G401.6 (cell line): ENCODE data around the gene ZBTB1.

Experiments
- FAIRE-seq: peaks from 2 replicates; lab custom pipeline; 2012; peaks lifted over from hg19 to GRCh38; lab: Jason Lieb, UNC

The ZBTB1 gene, protein sequence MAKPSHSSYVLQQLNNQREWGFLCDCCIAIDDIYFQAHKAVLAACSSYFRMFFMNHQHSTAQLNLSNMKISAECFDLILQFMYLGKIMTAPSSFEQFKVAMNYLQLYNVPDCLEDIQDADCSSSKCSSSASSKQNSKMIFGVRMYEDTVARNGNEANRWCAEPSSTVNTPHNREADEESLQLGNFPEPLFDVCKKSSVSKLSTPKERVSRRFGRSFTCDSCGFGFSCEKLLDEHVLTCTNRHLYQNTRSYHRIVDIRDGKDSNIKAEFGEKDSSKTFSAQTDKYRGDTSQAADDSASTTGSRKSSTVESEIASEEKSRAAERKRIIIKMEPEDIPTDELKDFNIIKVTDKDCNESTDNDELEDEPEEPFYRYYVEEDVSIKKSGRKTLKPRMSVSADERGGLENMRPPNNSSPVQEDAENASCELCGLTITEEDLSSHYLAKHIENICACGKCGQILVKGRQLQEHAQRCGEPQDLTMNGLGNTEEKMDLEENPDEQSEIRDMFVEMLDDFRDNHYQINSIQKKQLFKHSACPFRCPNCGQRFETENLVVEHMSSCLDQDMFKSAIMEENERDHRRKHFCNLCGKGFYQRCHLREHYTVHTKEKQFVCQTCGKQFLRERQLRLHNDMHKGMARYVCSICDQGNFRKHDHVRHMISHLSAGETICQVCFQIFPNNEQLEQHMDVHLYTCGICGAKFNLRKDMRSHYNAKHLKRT

GRCh38 chr14:64504310-64504896 lies at the start of gene ZBTB1:
TSS of gene ZBTB1 (plus strand) at chr14:64504770. CDS start at chr14:64521505, 16,735 bp downstream.
- no peak for FAIRE-seq

GRCh38 chr14:64459405-64460136 lies 45.0 kb upstream of the ZBTB1 start:
- FAIRE-seq, result no peak

GRCh38 chr14:64461221-64461620 lies 43.3 kb upstream of the ZBTB1 start:
- FAIRE-seq, result no peak

GRCh38 chr14:64463195-64463594 lies 41.4 kb upstream of the ZBTB1 start:
- no peak for FAIRE-seq

DNA sequence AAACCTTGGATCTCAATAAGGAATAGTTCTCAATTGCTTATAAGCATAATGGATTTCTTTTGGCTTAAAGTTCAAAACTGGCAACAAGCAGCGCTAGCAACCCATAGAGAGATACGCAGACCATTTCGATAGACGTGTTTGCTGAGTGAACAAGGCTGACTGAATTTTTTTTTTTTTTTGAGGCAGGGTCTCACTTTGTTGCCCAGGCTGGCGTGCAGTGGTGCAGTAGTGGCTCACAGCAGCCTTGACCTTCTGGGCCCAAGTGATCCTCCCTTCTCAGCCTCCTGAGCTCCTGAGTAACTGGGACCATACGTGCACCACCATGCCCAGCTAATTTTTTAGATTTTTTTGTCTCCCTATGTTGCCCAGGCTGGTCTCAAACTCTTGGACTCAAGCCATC lies 40.7 kb upstream of the ZBTB1 start:
- FAIRE-seq, result no peak

DNA sequence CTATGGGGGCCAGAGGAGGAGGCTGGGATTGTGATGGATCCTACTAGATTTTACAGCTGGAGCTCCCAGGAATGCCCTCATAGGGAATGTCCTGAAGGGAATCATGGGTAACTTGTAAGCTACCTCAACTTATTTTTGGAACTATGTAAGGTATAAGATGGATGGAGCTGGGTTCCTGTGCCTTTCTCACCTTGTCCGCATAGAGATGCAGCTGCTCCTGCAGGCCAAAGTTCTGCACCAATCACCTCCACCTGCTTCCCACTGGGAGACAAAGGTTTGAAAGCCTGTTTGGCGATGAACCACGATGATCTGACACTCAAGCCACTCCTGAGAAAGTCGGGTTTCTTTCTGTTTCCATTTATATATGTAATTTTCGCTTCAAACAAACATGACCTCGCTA lies 39.9 kb upstream of the ZBTB1 start:
- no peak for FAIRE-seq

DNA sequence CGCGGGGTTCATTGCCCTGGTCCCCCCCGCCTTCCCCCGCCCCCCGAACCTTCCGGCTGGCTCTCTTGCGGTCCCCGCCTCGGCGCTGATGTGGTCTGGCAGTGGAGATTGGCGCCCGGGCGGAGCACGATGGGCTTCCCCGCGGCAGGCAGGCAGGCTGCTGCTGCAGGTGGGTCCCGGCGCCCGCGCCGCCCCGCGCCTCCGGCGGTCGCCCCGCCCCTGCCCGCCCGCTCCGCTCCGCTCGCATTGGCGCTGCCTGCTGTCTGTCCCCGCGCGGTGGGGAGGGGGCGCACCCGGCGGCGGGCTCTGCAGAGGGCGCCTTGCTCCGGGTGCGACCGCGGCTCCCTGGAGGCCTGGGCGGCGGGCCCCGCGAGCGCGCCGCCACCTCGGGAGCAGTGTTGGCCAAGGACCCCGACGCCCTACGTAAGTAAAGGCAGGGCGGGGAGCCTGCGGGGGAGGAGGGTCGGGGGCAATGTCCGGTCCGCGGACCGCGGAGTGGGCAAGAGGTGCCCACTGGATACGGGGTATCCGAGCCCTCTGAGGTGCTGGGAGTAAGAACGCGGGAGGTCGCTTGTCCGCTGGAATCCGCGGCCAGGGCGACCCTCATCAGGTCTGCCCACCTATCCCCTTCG lies 39.3 kb upstream of the ZBTB1 start, which contains the start of gene AKAP5:
AKAP5 (plus strand) TSS at position 309 of the 632 bp plus-strand sequence. CDS start 2,896 bp downstream, outside the sequence.
- no peak for FAIRE-seq

- FAIRE-seq, result peak; percentile 15
Observed at GRCh38 chr14:64465831-64466554, 38.6 kb upstream of the ZBTB1 start.

DNA sequence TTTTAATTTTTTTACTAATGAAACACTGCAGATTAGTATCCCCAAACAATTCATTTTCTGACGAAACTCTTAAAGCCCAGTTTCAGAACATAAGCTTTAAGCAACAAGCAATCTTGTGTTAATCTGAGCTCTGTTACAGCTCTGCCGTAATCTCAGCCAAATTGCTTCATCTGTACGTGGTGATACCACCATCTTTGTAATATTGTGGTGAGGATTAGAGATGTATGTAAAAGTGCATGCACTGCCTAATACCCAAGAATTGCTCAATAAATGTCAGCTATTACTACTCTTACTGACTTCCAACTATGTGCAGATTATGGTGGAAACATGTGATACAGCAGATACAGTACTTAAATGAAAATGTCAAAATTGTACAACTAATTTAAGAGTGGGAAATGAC lies 37.5 kb upstream of the ZBTB1 start:
- no peak for FAIRE-seq

DNA sequence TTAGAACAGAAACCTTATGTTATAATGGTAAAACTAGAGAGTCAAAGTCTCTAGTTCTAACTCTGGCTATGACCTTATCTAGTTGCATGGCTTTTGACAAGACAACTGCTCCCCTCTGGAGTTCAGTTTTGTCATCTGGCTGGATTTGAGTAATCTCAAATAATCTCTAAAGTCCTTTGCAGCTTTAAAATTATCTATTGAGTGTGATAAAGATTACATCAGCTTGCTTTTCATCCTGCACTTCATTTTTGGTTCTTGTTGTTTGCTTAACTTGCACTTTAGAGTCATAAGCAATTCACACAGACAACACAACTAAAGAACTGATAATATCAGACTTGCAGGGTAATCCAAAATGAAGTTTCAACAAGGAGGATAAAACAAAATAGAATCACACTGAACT lies 37.0 kb upstream of the ZBTB1 start:
- no peak for FAIRE-seq

- no peak for FAIRE-seq
Observed at GRCh38 chr14:64468451-64468850, 36.1 kb upstream of the ZBTB1 start.

- peak; percentile 80 for FAIRE-seq
Observed at GRCh38 chr14:64474041-64474440, 30.5 kb upstream of the ZBTB1 start.

GRCh38 chr14:64474698-64475097 lies 29.9 kb upstream of the ZBTB1 start:
- FAIRE-seq, result no peak

DNA sequence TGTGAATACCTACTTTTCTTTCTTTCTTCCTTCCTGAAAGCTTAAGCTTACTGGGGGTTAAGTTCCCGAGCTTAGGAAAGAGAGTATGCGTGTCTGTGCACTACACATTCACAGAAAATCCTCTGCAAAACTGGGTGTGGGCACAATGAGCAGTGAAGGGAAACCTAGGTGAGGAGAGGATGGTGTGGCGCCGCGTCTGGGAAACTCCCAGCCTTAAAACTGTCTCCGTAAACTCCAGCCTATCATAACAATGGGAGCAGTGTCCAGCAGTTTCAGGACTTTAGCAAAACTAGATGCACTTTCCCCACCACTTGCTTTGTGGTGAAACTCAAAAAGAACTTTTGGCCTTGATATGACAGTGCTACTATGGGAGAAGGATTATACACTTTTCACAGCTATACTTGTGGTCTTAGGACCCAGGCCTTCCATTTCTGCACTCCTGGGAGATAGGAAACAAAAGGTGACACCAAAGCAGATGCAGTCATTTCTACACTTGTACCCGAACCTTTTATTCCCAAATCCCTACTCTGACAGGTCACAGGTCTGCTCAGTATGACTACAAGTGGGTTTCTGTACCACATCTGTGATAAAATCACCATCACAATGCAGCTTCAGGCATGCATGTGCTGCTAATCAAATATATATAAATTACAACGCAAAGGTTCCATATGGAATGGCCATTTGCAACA lies 28.8 kb upstream of the ZBTB1 start:
- no peak for FAIRE-seq

GRCh38 chr14:64476438-64476837 lies 28.1 kb upstream of the ZBTB1 start:
- FAIRE-seq, result no peak

- FAIRE-seq, result peak; percentile 97
Observed at GRCh38 chr14:64478634-64479250, 25.8 kb upstream of the ZBTB1 start.

DNA sequence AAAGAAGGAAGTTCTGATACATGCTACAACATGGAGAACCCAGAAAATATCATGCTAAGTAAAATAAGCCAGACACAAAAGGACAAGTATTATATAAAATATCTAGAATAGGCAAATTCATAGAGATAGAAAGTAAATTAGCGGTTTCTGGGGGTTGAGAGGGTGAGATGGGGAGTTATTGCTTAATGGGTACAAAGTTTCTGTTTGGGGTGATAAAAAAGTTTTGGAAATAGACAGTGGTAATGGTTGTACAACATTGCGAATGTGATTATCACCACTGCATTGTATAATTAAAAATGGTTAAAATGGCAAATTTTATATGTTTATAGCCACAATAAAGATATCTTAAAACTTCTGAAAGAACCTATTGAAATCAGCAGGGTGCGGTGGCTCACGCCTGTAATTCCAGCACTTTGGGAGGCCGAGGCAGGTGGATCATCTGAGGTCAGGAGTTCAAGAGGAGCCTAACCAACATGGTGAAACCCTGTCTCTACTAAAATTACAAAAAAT lies 15.9 kb upstream of the ZBTB1 start:
- no peak for FAIRE-seq

DNA sequence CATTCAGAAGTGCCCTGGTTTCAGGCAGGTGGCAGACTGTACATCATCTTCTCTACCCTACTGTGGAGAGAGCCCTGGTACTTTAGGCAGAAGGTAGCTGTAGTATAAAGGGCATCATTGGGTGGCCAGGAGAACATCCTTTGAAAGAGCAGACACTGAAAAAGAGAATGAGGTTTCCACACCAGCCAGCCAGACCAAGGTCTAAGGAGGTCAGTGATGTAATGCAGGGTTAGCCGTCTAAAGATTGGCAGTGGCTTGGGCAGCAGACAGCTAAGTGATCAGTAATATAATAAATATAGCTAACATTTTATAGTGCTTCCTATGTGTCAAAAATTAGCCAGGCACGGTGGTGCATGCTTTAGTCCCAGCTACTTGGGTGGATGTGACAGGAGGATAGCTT lies 12.9 kb upstream of the ZBTB1 start:
- no peak for FAIRE-seq

DNA sequence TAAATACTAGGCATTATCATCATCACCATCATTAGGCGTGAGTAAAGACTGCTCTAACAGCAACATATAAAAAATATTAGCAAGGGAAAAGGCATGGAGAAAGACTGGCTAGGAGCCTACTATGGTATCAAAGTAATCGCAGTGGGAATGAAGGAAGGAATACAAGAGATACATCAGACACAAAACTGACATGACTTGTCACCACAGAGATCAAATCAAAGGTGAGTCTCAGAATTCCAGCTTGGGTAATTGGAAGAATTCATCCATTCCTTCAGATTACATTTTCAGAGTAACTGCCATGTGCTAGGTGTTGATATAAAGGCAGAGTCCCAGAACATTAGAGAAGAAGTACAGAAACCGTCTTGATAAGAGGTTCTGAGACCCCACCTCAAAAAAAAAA lies 11.1 kb upstream of the ZBTB1 start:
- no peak for FAIRE-seq

DNA sequence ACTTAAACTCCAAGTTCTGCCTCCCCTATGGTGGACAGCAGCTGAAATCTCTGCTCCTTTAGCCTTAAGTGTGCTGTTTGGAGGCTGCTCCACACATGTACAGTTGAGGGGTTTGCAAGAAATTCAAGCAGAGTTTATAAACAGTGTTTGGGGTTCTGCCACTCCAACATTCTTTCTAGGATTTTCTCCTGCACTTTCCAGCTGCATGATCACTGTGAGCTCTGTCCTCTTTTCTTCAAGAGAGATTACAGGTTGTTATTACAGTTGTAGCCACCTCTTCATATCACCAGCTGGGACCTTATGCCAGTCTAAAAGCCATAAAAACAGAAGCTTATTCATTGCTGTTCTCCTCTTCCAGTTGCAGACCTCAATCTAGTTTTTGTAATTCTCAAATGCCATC lies 9.3 kb upstream of the ZBTB1 start:
- no peak for FAIRE-seq
